Astrocyte (in vitro differentiated cells and primary cell): ENCODE results near the gene APOBR. TPM values are rescaled to one million over a fixed set of nuclear protein-coding genes. Genes with fewer than 3 reads are reported as not detected.

Experiments used
- DNase-seq: peaks from one replicate; pipeline ENCODE4 v3.0.0-alpha.2; 2010; ENCODE audit warnings: low read depth
- FAIRE-seq: peaks from 2 replicates; lab custom pipeline; 2011; peaks lifted over from hg19 to GRCh38; lab: Jason Lieb, UNC
- H2AFZ ChIP-seq: 2 replicates; pipeline ENCODE4 v1.6.0; 2012; ENCODE audit warnings: low read depth, low read length, inconsistent platforms
- H3K27ac ChIP-seq: 2 replicates; pipeline ENCODE4 v1.5.1; 2011; ENCODE audit warnings: low read depth, low read length, inconsistent platforms
- H3K27me3 ChIP-seq: 2 replicates; pipeline ENCODE4 v1.6.0; 2011; ENCODE audit warnings: low read length, inconsistent platforms; ENCODE audit not compliant: insufficient read depth
- H3K36me3 ChIP-seq: 2 replicates; pipeline ENCODE4 v1.5.1; 2011; ENCODE audit warnings: low read length, inconsistent platforms; ENCODE audit not compliant: insufficient read depth
- H3K4me1 ChIP-seq: 2 replicates; pipeline ENCODE4 v1.5.1; 2011; ENCODE audit warnings: low read length, inconsistent platforms; ENCODE audit not compliant: insufficient read depth
- H3K4me2 ChIP-seq: 2 replicates; pipeline ENCODE4 v1.6.0; 2012; ENCODE audit warnings: low read length, inconsistent platforms
- H3K4me3 ChIP-seq: 2 replicates; pipeline ENCODE4 v1.5.1; 2011; ENCODE audit warnings: low read depth, mild to moderate bottlenecking, low read length, inconsistent platforms; ENCODE audit not compliant: insufficient read depth
- H3K79me2 ChIP-seq: 2 replicates; pipeline ENCODE4 v1.6.0; 2012; ENCODE audit warnings: mild to moderate bottlenecking, low read length, inconsistent platforms; ENCODE audit not compliant: insufficient read depth
- H3K9ac ChIP-seq: 2 replicates; pipeline ENCODE4 v1.6.0; 2012; ENCODE audit warnings: mild to moderate bottlenecking, low read length, inconsistent platforms
- H3K9me3 ChIP-seq: 2 replicates; pipeline ENCODE4 v1.5.1; 2012; ENCODE audit warnings: low read depth, mild to moderate bottlenecking, low read length, inconsistent platforms; ENCODE audit not compliant: insufficient read depth
- H4K20me1 ChIP-seq: 2 replicates; pipeline ENCODE4 v1.6.0; 2012; ENCODE audit warnings: low read length, inconsistent platforms; ENCODE audit not compliant: insufficient read depth
- H3K27ac Mint-ChIP-seq: one replicate; pipeline ENCODE4 v1.8.0; 2021; ENCODE audit warnings: mild to moderate bottlenecking, mixed read lengths; ENCODE audit not compliant: unreplicated experiment
- H3K27me3 Mint-ChIP-seq: one replicate; pipeline ENCODE4 v1.8.0; 2021; ENCODE audit warnings: low read depth, mixed read lengths; ENCODE audit not compliant: unreplicated experiment
- H3K36me3 Mint-ChIP-seq: one replicate; pipeline ENCODE4 v1.8.0; 2021; ENCODE audit warnings: low read depth, mixed read lengths; ENCODE audit not compliant: unreplicated experiment
- H3K4me1 Mint-ChIP-seq: one replicate; pipeline ENCODE4 v1.8.0; 2021; ENCODE audit warnings: low read depth, mixed read lengths; ENCODE audit not compliant: unreplicated experiment
- H3K4me3 Mint-ChIP-seq: one replicate; pipeline ENCODE4 v1.8.0; 2021; ENCODE audit warnings: mild to moderate bottlenecking, moderate library complexity, mixed read lengths; ENCODE audit not compliant: unreplicated experiment
- H3K9me3 Mint-ChIP-seq: one replicate; pipeline ENCODE4 v1.8.0; 2021; ENCODE audit warnings: mild to moderate bottlenecking, mixed read lengths; ENCODE audit not compliant: unreplicated experiment
- EZH2 ChIP-seq: IDR thresholded peaks from 2 replicates; pipeline ENCODE4 v1.6.1; 2012; ENCODE audit warnings: mild to moderate bottlenecking, low read length, inconsistent platforms; ENCODE audit not compliant: insufficient read depth
- total RNA-seq: library from RNA; stranded (reverse); gene quantifications from 2 replicates; pipeline ENCODE4 v1.2.1, GENCODE V29; 2021
- TF ChIP-seq, protein P1 (sequence below): IDR thresholded peaks from 2 replicates; pipeline ENCODE4 v1.5.1; 2011; ENCODE audit warnings: low read depth, mild to moderate bottlenecking, inconsistent platforms, low read length, moderate library complexity; ENCODE audit not compliant: insufficient read depth

The APOBR gene
- total RNA-seq, 1 donor from 2014 or later, result not detected

DNA sequence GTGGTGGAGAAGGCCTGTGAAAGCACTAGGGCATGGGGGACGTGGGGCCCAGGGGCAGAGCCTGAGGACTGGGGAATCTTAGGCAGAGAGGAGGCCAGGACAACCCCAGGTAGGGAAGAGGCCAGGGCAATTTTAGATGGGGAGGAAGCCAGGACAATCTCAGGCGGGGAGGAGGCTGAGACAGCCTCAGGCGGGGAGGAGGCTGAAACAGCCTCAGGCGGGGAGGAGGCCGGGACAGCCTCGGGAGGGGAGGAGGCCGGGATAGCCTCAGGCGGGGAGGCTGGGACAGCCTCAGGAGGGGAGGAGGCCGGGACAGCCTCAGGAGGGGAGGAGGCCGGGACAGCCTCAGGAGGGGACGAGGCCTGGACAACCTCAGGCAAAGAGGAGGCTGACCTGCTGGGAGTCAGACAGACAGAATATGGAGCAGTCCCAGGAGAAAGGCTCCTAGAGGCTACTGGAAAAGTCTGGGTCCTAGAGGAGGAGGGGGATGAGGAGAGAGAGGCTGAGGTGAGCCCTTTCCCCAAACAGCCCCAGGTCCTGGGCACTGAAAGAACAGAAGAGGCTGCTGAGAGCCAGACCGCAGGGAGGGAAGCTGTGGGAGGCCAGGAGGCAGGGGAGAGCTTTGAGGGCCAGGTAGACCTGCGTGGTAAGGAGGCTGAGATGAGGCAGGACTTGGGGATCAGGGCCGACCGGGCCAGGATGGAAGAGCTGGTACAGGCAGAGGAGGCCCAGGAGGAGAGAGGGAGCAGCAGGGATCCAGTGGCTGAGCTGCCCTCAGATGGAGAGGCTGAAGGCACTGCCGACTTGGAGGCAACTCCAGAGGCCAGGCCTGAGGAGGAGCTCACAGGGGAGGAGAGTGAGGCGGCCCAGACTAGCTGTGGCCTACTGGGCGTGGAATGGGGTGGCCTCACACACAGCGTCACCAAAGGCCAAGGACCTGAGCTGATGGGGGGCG lies 1.6 kb downstream of the APOBR start:
- Histone ChIP-seq H2AFZ (no peak overlapping the region), H3K27ac (no peak overlapping the region), H3K79me2 (peaks cover 6% of the 10 kb centered on the region), H3K36me3 (no peaks in the 10 kb centered on the region), H3K9me3 (no peaks in the 10 kb centered on the region), H4K20me1 (no peaks in the 10 kb centered on the region), H3K4me2 (no peak overlapping the region), H3K27me3 (no peaks in the 10 kb centered on the region), H3K4me3 (no peak overlapping the region), H3K9ac (no peak overlapping the region), H3K4me1 (no peaks in the 10 kb centered on the region)
- Mint-ChIP-seq H3K27me3 (peaks cover 41% of the 10 kb centered on the region), H3K4me3 (peak overlapping the region; percentile 20), H3K36me3 (no peaks in the 10 kb centered on the region), H3K4me1 (peaks cover 8% of the 10 kb centered on the region), H3K9me3 (no peaks in the 10 kb centered on the region), H3K27ac (peak overlapping the region; percentile 41)
- FAIRE-seq (no peak), DNase-seq (no peak)
- TF ChIP-seq EZH2, result no peak
- TF ChIP-seq, protein P1, sequence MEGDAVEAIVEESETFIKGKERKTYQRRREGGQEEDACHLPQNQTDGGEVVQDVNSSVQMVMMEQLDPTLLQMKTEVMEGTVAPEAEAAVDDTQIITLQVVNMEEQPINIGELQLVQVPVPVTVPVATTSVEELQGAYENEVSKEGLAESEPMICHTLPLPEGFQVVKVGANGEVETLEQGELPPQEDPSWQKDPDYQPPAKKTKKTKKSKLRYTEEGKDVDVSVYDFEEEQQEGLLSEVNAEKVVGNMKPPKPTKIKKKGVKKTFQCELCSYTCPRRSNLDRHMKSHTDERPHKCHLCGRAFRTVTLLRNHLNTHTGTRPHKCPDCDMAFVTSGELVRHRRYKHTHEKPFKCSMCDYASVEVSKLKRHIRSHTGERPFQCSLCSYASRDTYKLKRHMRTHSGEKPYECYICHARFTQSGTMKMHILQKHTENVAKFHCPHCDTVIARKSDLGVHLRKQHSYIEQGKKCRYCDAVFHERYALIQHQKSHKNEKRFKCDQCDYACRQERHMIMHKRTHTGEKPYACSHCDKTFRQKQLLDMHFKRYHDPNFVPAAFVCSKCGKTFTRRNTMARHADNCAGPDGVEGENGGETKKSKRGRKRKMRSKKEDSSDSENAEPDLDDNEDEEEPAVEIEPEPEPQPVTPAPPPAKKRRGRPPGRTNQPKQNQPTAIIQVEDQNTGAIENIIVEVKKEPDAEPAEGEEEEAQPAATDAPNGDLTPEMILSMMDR, result no peak

DNA sequence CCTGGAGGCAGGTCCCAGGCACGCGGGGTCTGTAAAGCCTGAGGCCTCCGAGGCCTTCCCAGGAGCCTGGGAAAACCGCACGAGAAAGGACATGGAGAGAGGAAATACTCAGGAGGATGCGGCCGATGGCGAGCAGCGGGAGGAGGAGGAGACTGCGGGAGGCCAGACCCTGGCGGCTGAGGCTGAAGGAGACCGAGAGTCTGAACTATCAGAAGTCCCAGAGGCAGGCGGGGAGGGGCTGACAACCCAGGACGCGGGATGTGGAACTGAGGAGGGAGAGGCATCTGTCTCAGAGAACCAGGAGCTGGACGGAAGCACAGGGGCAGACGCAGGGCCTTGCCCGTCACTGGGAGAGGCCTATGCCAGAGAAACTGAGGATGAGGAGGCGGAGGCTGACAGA lies 2.4 kb downstream of the APOBR start:
- Histone ChIP-seq H3K4me1 (no peaks in the 10 kb centered on the region), H3K79me2 (no peaks in the 10 kb centered on the region), H4K20me1 (no peaks in the 10 kb centered on the region), H3K36me3 (no peaks in the 10 kb centered on the region), H3K9ac (no peak overlapping the region), H3K4me3 (no peak overlapping the region), H3K4me2 (no peak overlapping the region), H3K27ac (no peak overlapping the region), H3K9me3 (no peaks in the 10 kb centered on the region), H3K27me3 (no peaks in the 10 kb centered on the region), H2AFZ (no peak overlapping the region)
- no peak overlapping the region for H3K27ac Mint-ChIP-seq
- peaks cover 8% of the 10 kb centered on the region for H3K4me1 Mint-ChIP-seq
- H3K9me3 Mint-ChIP-seq, result no peaks in the 10 kb centered on the region
- peaks cover 41% of the 10 kb centered on the region for H3K27me3 Mint-ChIP-seq
- FAIRE-seq (no peak), DNase-seq (no peak)
- H3K36me3 Mint-ChIP-seq, result no peaks in the 10 kb centered on the region
- no peak overlapping the region for H3K4me3 Mint-ChIP-seq
- TF ChIP-seq, protein P1, result no peak
- TF ChIP-seq EZH2, result no peak

DNA sequence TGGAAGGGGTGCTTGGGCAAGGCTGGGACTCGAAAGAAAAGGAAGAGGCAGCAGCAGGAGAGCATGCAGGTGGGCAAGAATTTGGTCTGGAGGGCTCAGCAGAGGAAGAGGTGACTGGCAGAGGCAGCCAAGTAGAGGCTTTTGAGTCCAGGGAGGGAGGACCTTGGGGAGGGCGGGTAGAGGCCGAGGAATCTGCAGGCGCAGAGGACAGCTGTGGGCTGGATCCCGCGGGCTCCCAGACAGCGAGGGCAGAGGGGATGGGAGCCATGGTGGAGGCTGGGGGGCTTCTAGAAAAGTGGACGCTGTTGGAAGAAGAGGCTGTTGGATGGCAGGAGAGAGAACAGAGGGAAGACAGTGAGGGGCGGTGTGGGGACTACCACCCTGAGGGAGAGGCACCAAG lies 2.9 kb downstream of the APOBR start:
- Histone ChIP-seq H3K4me3 (no peak overlapping the region), H3K4me1 (no peaks in the 10 kb centered on the region), H4K20me1 (no peaks in the 10 kb centered on the region), H3K9ac (no peak overlapping the region), H3K9me3 (no peaks in the 10 kb centered on the region), H2AFZ (no peak overlapping the region), H3K4me2 (no peak overlapping the region), H3K27ac (no peak overlapping the region), H3K79me2 (no peaks in the 10 kb centered on the region), H3K27me3 (no peaks in the 10 kb centered on the region), H3K36me3 (no peaks in the 10 kb centered on the region)
- Mint-ChIP-seq H3K36me3 (no peaks in the 10 kb centered on the region), H3K4me3 (no peak overlapping the region), H3K9me3 (no peaks in the 10 kb centered on the region), H3K4me1 (peaks cover 8% of the 10 kb centered on the region), H3K27me3 (peaks cover 41% of the 10 kb centered on the region), H3K27ac (no peak overlapping the region)
- TF ChIP-seq EZH2, result no peak
- TF ChIP-seq, protein P1, result no peak
- no peak for DNase-seq
- FAIRE-seq, result no peak
